ENCODE results near the gene TP63.

Gene TP63

DNA sequence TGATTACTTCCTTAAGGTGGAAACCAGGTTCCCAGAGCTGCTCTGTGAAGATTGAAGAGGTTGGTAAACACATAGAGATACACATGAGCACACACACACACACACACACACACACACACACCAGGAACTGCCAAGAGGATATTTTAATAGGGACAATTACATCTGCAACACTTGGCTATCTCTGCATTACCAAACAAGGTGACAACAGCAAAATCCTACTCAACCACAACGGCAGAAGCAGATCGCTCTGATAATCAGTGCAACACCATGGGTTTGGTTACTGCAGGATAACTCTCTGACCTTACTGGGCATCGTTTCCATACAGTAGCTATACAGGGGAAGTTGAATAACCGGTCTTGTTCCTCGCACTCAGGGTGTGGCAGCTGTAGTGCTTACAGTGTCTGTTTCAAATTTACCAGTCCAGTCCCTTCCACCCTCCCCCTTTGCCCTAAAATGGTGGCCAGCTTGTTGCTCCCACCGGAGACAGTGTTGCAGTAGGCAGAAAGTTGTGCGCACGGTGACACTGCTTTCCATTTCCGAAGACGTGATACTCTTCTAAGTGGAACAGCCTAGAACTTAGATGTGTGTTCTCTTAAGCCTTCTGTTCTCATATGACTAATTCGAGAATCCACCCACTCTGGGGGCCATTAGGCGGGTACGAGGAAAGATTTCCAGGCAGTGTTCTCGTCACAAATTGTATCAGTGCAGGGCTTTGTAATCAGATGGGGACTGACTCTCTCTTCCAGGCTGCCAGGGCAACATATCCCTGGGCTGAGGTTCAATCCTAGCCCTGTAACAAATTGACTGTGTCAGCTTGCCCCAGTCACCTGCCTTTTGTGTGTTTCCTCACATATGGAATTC is 313.3 kb downstream of the TP63 start:
- DNase-seq (ENCODE audit: low read depth) = no peak
- H3K4me3 ChIP-seq (replicated peaks; ENCODE audit: low read depth, low read length) = no peak overlapping the region
- TF ChIP-seq, protein P1, sequence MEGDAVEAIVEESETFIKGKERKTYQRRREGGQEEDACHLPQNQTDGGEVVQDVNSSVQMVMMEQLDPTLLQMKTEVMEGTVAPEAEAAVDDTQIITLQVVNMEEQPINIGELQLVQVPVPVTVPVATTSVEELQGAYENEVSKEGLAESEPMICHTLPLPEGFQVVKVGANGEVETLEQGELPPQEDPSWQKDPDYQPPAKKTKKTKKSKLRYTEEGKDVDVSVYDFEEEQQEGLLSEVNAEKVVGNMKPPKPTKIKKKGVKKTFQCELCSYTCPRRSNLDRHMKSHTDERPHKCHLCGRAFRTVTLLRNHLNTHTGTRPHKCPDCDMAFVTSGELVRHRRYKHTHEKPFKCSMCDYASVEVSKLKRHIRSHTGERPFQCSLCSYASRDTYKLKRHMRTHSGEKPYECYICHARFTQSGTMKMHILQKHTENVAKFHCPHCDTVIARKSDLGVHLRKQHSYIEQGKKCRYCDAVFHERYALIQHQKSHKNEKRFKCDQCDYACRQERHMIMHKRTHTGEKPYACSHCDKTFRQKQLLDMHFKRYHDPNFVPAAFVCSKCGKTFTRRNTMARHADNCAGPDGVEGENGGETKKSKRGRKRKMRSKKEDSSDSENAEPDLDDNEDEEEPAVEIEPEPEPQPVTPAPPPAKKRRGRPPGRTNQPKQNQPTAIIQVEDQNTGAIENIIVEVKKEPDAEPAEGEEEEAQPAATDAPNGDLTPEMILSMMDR (IDR thresholded peaks at IDR 0.05; ENCODE audit: low read length, missing control alignments) = no peak

DNA sequence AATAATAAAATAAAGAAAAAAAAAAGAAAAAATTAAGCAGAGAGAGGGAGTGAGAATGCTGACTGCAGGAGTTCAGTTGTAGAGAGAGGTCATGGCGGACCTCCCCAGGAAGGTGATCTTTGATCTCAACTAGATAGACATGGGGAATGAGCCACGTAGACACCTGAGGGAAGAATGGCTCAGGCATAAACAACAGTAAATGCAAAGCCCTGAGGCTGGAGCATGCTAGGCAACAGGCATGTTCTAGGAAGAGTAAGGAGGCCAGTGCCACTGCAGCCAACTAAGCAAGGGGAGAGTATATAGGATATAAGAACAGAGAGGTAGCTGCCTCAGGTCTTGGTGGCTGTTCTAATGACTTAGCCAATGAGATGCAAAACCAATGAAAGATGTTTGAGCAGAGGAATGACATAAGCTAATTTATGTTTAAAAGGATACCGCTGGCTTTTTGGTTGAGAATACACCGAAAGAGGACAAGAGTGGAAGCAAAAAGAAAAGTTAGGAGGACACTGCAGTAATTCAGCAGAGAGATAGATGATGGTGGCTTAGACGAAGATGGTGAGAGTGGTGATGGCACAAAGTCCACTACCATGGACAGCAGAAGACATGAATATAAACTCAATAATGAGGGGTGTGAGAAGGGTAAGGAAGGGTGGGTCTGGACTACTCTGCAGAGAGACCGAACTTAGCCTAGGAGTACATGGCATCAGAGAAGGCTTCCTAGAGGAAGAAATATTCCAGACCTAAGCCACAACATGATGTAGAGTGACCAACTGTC is 314.9 kb downstream of the TP63 start:
- TF ChIP-seq, protein P1 (IDR thresholded peaks at IDR 0.05; ENCODE audit: low read length, missing control alignments) = no peak
- H3K4me3 ChIP-seq (replicated peaks; ENCODE audit: low read depth, low read length) = no peak overlapping the region
- DNase-seq (ENCODE audit: low read depth) = no peak

Measured in fibroblast of pulmonary artery (primary cell).